OCI-LY1 (cell line): ENCODE results near the gene NIPAL3.

ENCODE experiments used
- EZH2 ChIP-seq: fragments of 200-600 bp; sonication (generic), shearing (Covaris generic); IDR thresholded peaks from 2 replicates; pipeline ENCODE4 v1.8.0; 2017; ENCODE audit warnings: borderline replicate concordance, mixed run types, mild to moderate bottlenecking, antibody characterized with exemption, low read length, moderate library complexity, mixed read lengths
- TF ChIP-seq, protein P1 (sequence below): fragments of 200-600 bp; sonication (generic), shearing (Covaris generic); IDR thresholded peaks from 2 replicates; pipeline ENCODE4 v1.5.1; 2017; ENCODE audit warnings: mild to moderate bottlenecking, antibody characterized with exemption, low read length, moderate library complexity, mixed read lengths

DNA sequence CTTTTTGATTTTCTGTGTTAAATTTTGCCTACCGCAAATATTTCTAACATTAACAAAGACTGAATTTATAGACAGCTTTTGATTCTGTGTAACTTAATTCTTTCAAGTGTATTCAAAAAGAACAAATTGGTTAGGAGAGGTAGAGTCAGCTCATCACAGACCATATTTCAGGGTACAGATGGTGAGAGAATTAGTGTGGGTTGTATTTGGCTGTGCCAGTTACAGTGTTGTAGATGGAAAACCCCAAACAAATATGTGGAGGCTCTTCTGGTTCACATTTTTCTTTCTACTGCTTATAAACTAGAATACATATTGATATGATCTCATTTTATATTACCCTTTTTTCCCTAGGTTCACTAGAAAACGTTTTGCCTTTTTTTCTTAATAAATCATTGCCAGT is 98.1 kb downstream of the NIPAL3 start:
- TF ChIP-seq, protein P1, sequence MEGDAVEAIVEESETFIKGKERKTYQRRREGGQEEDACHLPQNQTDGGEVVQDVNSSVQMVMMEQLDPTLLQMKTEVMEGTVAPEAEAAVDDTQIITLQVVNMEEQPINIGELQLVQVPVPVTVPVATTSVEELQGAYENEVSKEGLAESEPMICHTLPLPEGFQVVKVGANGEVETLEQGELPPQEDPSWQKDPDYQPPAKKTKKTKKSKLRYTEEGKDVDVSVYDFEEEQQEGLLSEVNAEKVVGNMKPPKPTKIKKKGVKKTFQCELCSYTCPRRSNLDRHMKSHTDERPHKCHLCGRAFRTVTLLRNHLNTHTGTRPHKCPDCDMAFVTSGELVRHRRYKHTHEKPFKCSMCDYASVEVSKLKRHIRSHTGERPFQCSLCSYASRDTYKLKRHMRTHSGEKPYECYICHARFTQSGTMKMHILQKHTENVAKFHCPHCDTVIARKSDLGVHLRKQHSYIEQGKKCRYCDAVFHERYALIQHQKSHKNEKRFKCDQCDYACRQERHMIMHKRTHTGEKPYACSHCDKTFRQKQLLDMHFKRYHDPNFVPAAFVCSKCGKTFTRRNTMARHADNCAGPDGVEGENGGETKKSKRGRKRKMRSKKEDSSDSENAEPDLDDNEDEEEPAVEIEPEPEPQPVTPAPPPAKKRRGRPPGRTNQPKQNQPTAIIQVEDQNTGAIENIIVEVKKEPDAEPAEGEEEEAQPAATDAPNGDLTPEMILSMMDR, result no peak
- TF ChIP-seq EZH2, result no peak
